Fibroblast of peridontal ligament (primary cell): ENCODE results near the gene DOK6.

Experiments used
- DNase-seq: peaks from one replicate; pipeline ENCODE4 v3.0.0-alpha.2; 2010; ENCODE audit errors: extremely low read depth

DOK6 gene

GRCh38 chr18:69435000-69435399 is 34.3 kb downstream of the DOK6 start:
- DNase-seq = no peak

GRCh38 chr18:69444221-69444620 is 43.5 kb downstream of the DOK6 start:
- peak; percentile 96 for DNase-seq

- DNase-seq = no peak
Measured at GRCh38 chr18:69447886-69448285, 47.2 kb downstream of the DOK6 start.

GRCh38 chr18:69455125-69455524 is 54.4 kb downstream of the DOK6 start:
- DNase-seq = peak; percentile 28

- DNase-seq = no peak
Measured at GRCh38 chr18:69469444-69469919, 68.8 kb downstream of the DOK6 start.

GRCh38 chr18:69480460-69480859 is 79.8 kb downstream of the DOK6 start:
- DNase-seq = no peak

- no peak for DNase-seq
Measured at GRCh38 chr18:69483574-69483973, 82.9 kb downstream of the DOK6 start.

GRCh38 chr18:69484699-69485396 is 84.2 kb downstream of the DOK6 start:
- peak; percentile 29 for DNase-seq

- DNase-seq = no peak
Measured at GRCh38 chr18:69487488-69488394, 87.1 kb downstream of the DOK6 start.

GRCh38 chr18:69490072-69490471 is 89.4 kb downstream of the DOK6 start:
- peak; percentile 67 for DNase-seq

GRCh38 chr18:69490813-69491212 is 90.1 kb downstream of the DOK6 start:
- peak; percentile 85 for DNase-seq

GRCh38 chr18:69491576-69491975 is 90.9 kb downstream of the DOK6 start:
- DNase-seq = peak; percentile 82

GRCh38 chr18:69492861-69493260 is 92.2 kb downstream of the DOK6 start:
- DNase-seq = no peak

- no peak for DNase-seq
Measured at GRCh38 chr18:69494841-69495240, 94.2 kb downstream of the DOK6 start.

- no peak for DNase-seq
Measured at GRCh38 chr18:69495338-69495737, 94.7 kb downstream of the DOK6 start.

- no peak for DNase-seq
Measured at GRCh38 chr18:69495841-69496533, 95.3 kb downstream of the DOK6 start.

GRCh38 chr18:69518989-69519388 is 118.3 kb downstream of the DOK6 start:
- no peak for DNase-seq

GRCh38 chr18:69523582-69523981 is 122.9 kb downstream of the DOK6 start:
- DNase-seq = no peak

- peak; percentile 84 for DNase-seq
Measured at GRCh38 chr18:69528435-69528834, 127.7 kb downstream of the DOK6 start.

- no peak for DNase-seq
Measured at GRCh38 chr18:69529151-69529550, 128.5 kb downstream of the DOK6 start.

- no peak for DNase-seq
Measured at GRCh38 chr18:69531973-69532372, 131.3 kb downstream of the DOK6 start.

- no peak for DNase-seq
Measured at GRCh38 chr18:69537183-69537582, 136.5 kb downstream of the DOK6 start.
